ENCODE results near the gene TMEM218.

The TMEM218 gene

DNA sequence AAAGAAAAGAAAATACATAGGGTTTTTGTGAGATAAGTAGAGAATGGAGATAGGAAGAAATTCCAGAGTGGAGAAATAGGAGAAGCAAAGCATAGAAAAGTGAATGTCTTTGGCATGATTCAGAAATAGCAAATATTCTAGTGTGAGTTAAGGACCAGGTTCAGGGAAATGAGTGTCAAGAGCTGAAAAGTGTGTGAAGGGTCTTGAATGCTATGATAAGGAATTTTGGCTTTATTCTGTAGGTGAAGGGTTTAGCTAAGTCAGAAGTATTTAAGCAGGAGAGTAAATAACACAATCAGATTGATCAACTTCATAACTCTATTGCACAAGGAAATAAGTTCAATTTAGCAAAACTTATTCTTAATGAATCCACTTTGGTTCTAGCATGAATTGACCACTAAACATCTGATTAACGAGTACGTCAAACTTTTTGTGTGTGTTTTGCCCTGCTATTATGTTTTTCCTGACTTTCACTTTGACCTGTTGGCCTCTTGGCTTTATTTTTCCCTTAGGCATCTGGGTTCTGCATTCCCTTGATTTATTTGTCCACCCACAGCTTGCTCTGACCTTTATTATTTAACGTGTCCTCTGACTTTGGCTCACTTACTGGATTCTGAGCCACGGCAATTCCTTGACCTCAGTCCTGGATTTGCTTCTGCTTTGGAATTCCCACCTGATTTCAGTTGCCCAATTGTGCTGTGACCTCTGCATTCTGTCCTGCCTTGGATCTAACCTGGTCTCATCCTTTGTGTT is 11.9 kb upstream of the TMEM218 start:
- H3K4me1 ChIP-seq (ENCODE audit: control insufficient read depth in 1 of 2, insufficient read depth in 2 of 2, low read length in 2 of 2): peaks cover 2 to 3% of the 10 kb centered on the region in 2 experiments
- no peak overlapping the region for H3K18ac ChIP-seq (ENCODE audit: low read length)
- no peak overlapping the region for H3K4ac ChIP-seq (ENCODE audit: low read depth, low read length)
- no CpG with 5 or more reads among the region's 4 CpGs for WGBS (ENCODE audit: extremely low coverage, insufficient coverage, insufficient read length)
- H3K14ac ChIP-seq (ENCODE audit: low read length): no peak overlapping the region
- no peaks in the 10 kb centered on the region for H3K27me3 ChIP-seq (ENCODE audit: insufficient read depth, low read length)
- H3K23ac ChIP-seq (ENCODE audit: low read length): no peak overlapping the region
- H3K79me1 ChIP-seq (ENCODE audit: low read length): no peaks in the 10 kb centered on the region
- peak overlapping the region; percentile 78 for H2AFZ ChIP-seq (ENCODE audit: insufficient read depth, low read length, poor library complexity)
- no peaks in the 10 kb centered on the region for H3K9me3 ChIP-seq (ENCODE audit: insufficient read depth, low read depth, low read length)
- no peak overlapping the region for H3K9ac ChIP-seq (ENCODE audit: low read length)
- no peaks in the 10 kb centered on the region for H3K36me3 ChIP-seq (ENCODE audit: control insufficient read depth in 1 of 2, insufficient read depth in 2 of 2, low read length in 2 of 2)
- H4K12ac ChIP-seq (ENCODE audit: low read depth, low read length): peak overlapping the region; percentile 26
- H2AK5ac ChIP-seq (ENCODE audit: low read length): no peak overlapping the region
- DNase-seq: peak; percentile 44 to 81
- no peak overlapping the region for H2BK5ac ChIP-seq (ENCODE audit: low read depth, low read length, poor library complexity)
- no peak overlapping the region for H2BK120ac ChIP-seq (ENCODE audit: insufficient read depth, low read length, poor library complexity)
- H3K27ac ChIP-seq (ENCODE audit: low read depth, low read length): no peak overlapping the region
- no peak overlapping the region for H2BK12ac ChIP-seq (ENCODE audit: low read length)
- H4K91ac ChIP-seq (ENCODE audit: low read depth, low read length): no peak overlapping the region
- H3K4me2 ChIP-seq (ENCODE audit: low read length): no peak overlapping the region
- H3K79me2 ChIP-seq (ENCODE audit: control insufficient read depth, insufficient read depth, low read length, poor library complexity): no peaks in the 10 kb centered on the region
- H3K4me3 ChIP-seq (ENCODE audit: low read depth, low read length): no peak overlapping the region
- H4K8ac ChIP-seq (ENCODE audit: low read depth, low read length): peak overlapping the region; percentile 61

DNA sequence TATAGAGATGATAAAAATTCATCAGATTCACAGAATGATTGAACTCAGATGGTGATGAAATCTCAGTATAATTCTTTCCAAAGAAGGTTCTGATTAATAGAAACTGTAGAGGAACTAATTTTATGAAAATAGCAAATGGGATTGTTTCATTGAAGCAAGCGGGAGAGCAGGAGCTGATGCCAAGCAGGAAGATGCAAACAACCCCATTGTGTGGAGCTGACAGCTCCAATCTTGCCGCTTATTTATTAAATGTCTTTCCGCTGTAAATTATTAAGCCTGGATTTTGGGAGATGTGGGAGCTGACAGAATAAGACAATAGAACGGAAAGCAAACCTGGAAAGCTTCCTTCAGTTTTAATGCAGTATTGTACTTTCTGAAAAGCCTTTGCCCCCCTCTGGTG is 6.0 kb upstream of the TMEM218 start:
- H3K14ac ChIP-seq (ENCODE audit: low read length): no peak overlapping the region
- no peak overlapping the region for H2BK5ac ChIP-seq (ENCODE audit: low read depth, low read length, poor library complexity)
- no peaks in the 10 kb centered on the region for H3K79me2 ChIP-seq (ENCODE audit: control insufficient read depth, insufficient read depth, low read length, poor library complexity)
- no peak overlapping the region for H3K4ac ChIP-seq (ENCODE audit: low read depth, low read length)
- H3K4me2 ChIP-seq (ENCODE audit: low read length): no peak overlapping the region
- H3K79me1 ChIP-seq (ENCODE audit: low read length): no peaks in the 10 kb centered on the region
- no peak overlapping the region for H3K23ac ChIP-seq (ENCODE audit: low read length)
- H3K27me3 ChIP-seq (ENCODE audit: insufficient read depth, low read length): no peaks in the 10 kb centered on the region
- H3K9me3 ChIP-seq (ENCODE audit: insufficient read depth, low read depth, low read length): no peaks in the 10 kb centered on the region
- no peak overlapping the region for H3K4me3 ChIP-seq (ENCODE audit: low read depth, low read length)
- no peak for DNase-seq
- H4K8ac ChIP-seq (ENCODE audit: low read depth, low read length): no peak overlapping the region
- H2BK120ac ChIP-seq (ENCODE audit: insufficient read depth, low read length, poor library complexity): no peak overlapping the region
- H2AFZ ChIP-seq (ENCODE audit: insufficient read depth, low read length, poor library complexity): no peak overlapping the region
- H4K91ac ChIP-seq (ENCODE audit: low read depth, low read length): no peak overlapping the region
- no peaks in the 10 kb centered on the region for H3K36me3 ChIP-seq (ENCODE audit: control insufficient read depth in 1 of 2, insufficient read depth in 2 of 2, low read length in 2 of 2)
- no peak overlapping the region for H4K12ac ChIP-seq (ENCODE audit: low read depth, low read length)
- H2BK12ac ChIP-seq (ENCODE audit: low read length): no peak overlapping the region
- H2AK5ac ChIP-seq (ENCODE audit: low read length): no peak overlapping the region
- H3K27ac ChIP-seq (ENCODE audit: low read depth, low read length): no peak overlapping the region
- no peaks in the 10 kb centered on the region for H3K4me1 ChIP-seq (ENCODE audit: control insufficient read depth in 1 of 2, insufficient read depth in 2 of 2, low read length in 2 of 2)
- WGBS (ENCODE audit: extremely low coverage, insufficient coverage, insufficient read length): no CpG with 5 or more reads among the region's 4 CpGs
- no peak overlapping the region for H3K9ac ChIP-seq (ENCODE audit: low read length)
- no peak overlapping the region for H3K18ac ChIP-seq (ENCODE audit: low read length)

DNA sequence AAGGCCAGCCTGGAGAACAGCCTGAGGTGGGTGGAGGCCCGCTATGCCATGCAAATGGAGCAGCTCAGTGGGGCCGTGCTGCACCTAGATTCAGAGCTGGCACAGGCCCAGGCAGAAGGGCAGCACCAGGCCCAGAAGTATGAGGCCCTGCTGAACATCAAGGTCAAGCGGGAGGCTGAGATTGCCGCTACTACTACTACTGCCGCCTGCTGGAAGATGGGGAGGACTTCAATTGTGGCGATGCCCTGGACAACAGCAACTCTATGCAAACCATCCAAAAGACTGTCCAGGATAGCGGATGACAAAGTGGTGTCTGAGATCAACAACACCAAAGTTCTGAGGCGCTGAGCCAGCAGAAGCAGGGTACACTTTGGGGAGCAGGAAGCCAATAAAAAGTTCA is 3.1 kb upstream of the TMEM218 start:
- Histone ChIP-seq H3K4me1 (ENCODE audit: control insufficient read depth in 1 of 2, insufficient read depth in 2 of 2, low read length in 2 of 2) (peaks cover 0 to 4% of the 10 kb centered on the region in 2 experiments), H3K27ac (ENCODE audit: low read depth, low read length) (no peak overlapping the region), H3K79me2 (ENCODE audit: control insufficient read depth, insufficient read depth, low read length, poor library complexity) (no peaks in the 10 kb centered on the region), H3K23ac (ENCODE audit: low read length) (no peak overlapping the region), H2BK12ac (ENCODE audit: low read length) (no peak overlapping the region), H3K14ac (ENCODE audit: low read length) (no peak overlapping the region), H3K4ac (ENCODE audit: low read depth, low read length) (no peak overlapping the region), H3K4me2 (ENCODE audit: low read length) (no peak overlapping the region), H2BK5ac (ENCODE audit: low read depth, low read length, poor library complexity) (no peak overlapping the region), H4K12ac (ENCODE audit: low read depth, low read length) (no peak overlapping the region), H3K36me3 (ENCODE audit: control insufficient read depth in 1 of 2, insufficient read depth in 2 of 2, low read length in 2 of 2) (no peaks in the 10 kb centered on the region), H3K79me1 (ENCODE audit: low read length) (peaks cover 3% of the 10 kb centered on the region), H3K18ac (ENCODE audit: low read length) (no peak overlapping the region), H2AK5ac (ENCODE audit: low read length) (no peak overlapping the region), H2AFZ (ENCODE audit: insufficient read depth, low read length, poor library complexity) (no peak overlapping the region), H3K27me3 (ENCODE audit: insufficient read depth, low read length) (no peaks in the 10 kb centered on the region), H3K9ac (ENCODE audit: low read length) (no peak overlapping the region), H2BK120ac (ENCODE audit: insufficient read depth, low read length, poor library complexity) (no peak overlapping the region), H3K4me3 (ENCODE audit: low read depth, low read length) (no peak overlapping the region), H4K8ac (ENCODE audit: low read depth, low read length) (no peak overlapping the region), H4K91ac (ENCODE audit: low read depth, low read length) (no peak overlapping the region), H3K9me3 (ENCODE audit: insufficient read depth, low read depth, low read length) (peaks cover 2% of the 10 kb centered on the region)
- no CpG with 5 or more reads among the region's 8 CpGs for WGBS (ENCODE audit: extremely low coverage, insufficient coverage, insufficient read length)
- no peak for DNase-seq

GRCh38 chr11:125112208-125112604 is 780 bp upstream of the TMEM218 start:
- H3K4me3 ChIP-seq (ENCODE audit: low read depth, low read length): peak overlapping the region; percentile 23
- peak overlapping the region; percentile 30 for H2AFZ ChIP-seq (ENCODE audit: insufficient read depth, low read length, poor library complexity)
- H4K8ac ChIP-seq (ENCODE audit: low read depth, low read length): peak overlapping the region; percentile 98
- no peak overlapping the region for H2BK12ac ChIP-seq (ENCODE audit: low read length)
- H3K36me3 ChIP-seq (ENCODE audit: control insufficient read depth in 1 of 2, insufficient read depth in 2 of 2, low read length in 2 of 2): no peaks in the 10 kb centered on the region
- H3K14ac ChIP-seq (ENCODE audit: low read length): peak overlapping the region; percentile 59
- H3K4me1 ChIP-seq (ENCODE audit: control insufficient read depth in 1 of 2, insufficient read depth in 2 of 2, low read length in 2 of 2): peaks cover 0 to 4% of the 10 kb centered on the region in 2 experiments
- no CpG with 5 or more reads among the region's 9 CpGs for WGBS (ENCODE audit: extremely low coverage, insufficient coverage, insufficient read length)
- H3K9ac ChIP-seq (ENCODE audit: low read length): no peak overlapping the region
- H3K79me1 ChIP-seq (ENCODE audit: low read length): peaks cover 3% of the 10 kb centered on the region
- no peak for DNase-seq
- H3K18ac ChIP-seq (ENCODE audit: low read length): no peak overlapping the region
- peak overlapping the region; percentile 66 for H4K91ac ChIP-seq (ENCODE audit: low read depth, low read length)
- H3K27me3 ChIP-seq (ENCODE audit: insufficient read depth, low read length): no peaks in the 10 kb centered on the region
- H2BK120ac ChIP-seq (ENCODE audit: insufficient read depth, low read length, poor library complexity): no peak overlapping the region
- H2BK5ac ChIP-seq (ENCODE audit: low read depth, low read length, poor library complexity): no peak overlapping the region
- H2AK5ac ChIP-seq (ENCODE audit: low read length): peak overlapping the region; percentile 28
- H3K23ac ChIP-seq (ENCODE audit: low read length): no peak overlapping the region
- no peak overlapping the region for H3K4ac ChIP-seq (ENCODE audit: low read depth, low read length)
- no peak overlapping the region for H3K27ac ChIP-seq (ENCODE audit: low read depth, low read length)
- H3K79me2 ChIP-seq (ENCODE audit: control insufficient read depth, insufficient read depth, low read length, poor library complexity): no peaks in the 10 kb centered on the region
- peak overlapping the region; percentile 33 for H4K12ac ChIP-seq (ENCODE audit: low read depth, low read length)
- H3K4me2 ChIP-seq (ENCODE audit: low read length): peak overlapping the region; percentile 57
- peaks cover 2% of the 10 kb centered on the region for H3K9me3 ChIP-seq (ENCODE audit: insufficient read depth, low read depth, low read length)

All from trophoblast cell (in vitro differentiated cells and primary cell).